Chondrocyte (in vitro differentiated cells): ENCODE data around the gene F11. TPM values are rescaled to one million over a fixed set of nuclear protein-coding genes. Genes with fewer than 3 reads are reported as not detected.
"Not testable (repeated sequence)": the region's sequence is repeated elsewhere in the genome, so short reads cannot be mapped to it uniquely, and the experiment has no call there.

Source experiments
- DNase-seq: peaks from one replicate; pipeline ENCODE4 v3.0.0; 2021; ENCODE audit warnings: mixed read lengths, low spot score
- H3K27ac Mint-ChIP-seq: one replicate; pipeline ENCODE4 v1.8.0; 2021; ENCODE audit warnings: mild to moderate bottlenecking, moderate library complexity, mixed read lengths; ENCODE audit not compliant: unreplicated experiment
- H3K27me3 Mint-ChIP-seq: 2 replicates; pipeline ENCODE4 v1.8.0; 2021; ENCODE audit warnings: low read depth, mixed read lengths
- H3K36me3 Mint-ChIP-seq: 2 replicates; pipeline ENCODE4 v1.8.0; 2021; ENCODE audit warnings: low read depth, mixed read lengths
- H3K4me1 Mint-ChIP-seq: 2 replicates; pipeline ENCODE4 v1.8.0; 2021; ENCODE audit warnings: low read depth, mild to moderate bottlenecking, mixed read lengths
- H3K4me3 Mint-ChIP-seq: one replicate; pipeline ENCODE4 v1.8.0; 2021; ENCODE audit warnings: mild to moderate bottlenecking, moderate library complexity, mixed read lengths; ENCODE audit not compliant: unreplicated experiment
- H3K9me3 Mint-ChIP-seq: 2 replicates; pipeline ENCODE4 v1.8.0; 2021; ENCODE audit warnings: low read depth, mixed read lengths
- total RNA-seq: library from RNA; stranded (reverse); gene quantifications from 3 replicates; pipeline ENCODE4 v1.2.1, GENCODE V29; 2021
- TF ChIP-seq, protein P1 (sequence below): fragments of 200-600 bp; sonication (generic); IDR thresholded peaks from 2 replicates; pipeline ENCODE4 v1.5.0; 2021; ENCODE audit warnings: antibody characterized with exemption, mild to moderate bottlenecking, moderate library complexity

Gene F11
- total RNA-seq, 1 donor from 2014 or later: not detected

DNA sequence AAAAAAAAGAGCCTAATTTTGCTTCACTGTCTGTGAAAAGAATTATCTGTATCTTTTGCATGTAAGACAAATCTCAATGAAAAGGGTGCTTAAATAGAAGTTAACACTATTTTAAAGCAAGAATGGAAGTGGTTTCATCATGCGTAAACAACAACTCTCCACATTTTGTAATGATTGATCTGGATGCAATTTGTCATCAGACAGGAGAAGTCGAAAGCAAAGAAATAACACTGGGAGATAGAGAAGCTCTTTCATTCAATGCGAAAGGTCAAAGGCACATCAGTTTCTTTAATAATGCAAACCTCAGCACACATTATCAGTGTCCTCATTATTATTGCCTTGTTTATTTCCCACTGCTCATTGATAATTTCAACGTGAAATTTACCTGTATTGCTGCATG lies 29.9 kb upstream of the F11 start:
- Mint-ChIP-seq H3K4me1 (no peaks in the 10 kb centered on the region), H3K9me3 (peaks cover 4% of the 10 kb centered on the region), H3K27me3 (no peaks in the 10 kb centered on the region), H3K36me3 (peaks cover 1% of the 10 kb centered on the region), H3K27ac (no peak overlapping the region), H3K4me3 (no peak overlapping the region)
- DNase-seq: no peak
- TF ChIP-seq, protein P1, sequence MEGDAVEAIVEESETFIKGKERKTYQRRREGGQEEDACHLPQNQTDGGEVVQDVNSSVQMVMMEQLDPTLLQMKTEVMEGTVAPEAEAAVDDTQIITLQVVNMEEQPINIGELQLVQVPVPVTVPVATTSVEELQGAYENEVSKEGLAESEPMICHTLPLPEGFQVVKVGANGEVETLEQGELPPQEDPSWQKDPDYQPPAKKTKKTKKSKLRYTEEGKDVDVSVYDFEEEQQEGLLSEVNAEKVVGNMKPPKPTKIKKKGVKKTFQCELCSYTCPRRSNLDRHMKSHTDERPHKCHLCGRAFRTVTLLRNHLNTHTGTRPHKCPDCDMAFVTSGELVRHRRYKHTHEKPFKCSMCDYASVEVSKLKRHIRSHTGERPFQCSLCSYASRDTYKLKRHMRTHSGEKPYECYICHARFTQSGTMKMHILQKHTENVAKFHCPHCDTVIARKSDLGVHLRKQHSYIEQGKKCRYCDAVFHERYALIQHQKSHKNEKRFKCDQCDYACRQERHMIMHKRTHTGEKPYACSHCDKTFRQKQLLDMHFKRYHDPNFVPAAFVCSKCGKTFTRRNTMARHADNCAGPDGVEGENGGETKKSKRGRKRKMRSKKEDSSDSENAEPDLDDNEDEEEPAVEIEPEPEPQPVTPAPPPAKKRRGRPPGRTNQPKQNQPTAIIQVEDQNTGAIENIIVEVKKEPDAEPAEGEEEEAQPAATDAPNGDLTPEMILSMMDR: no peak

GRCh38 chr4:186240452-186240847 lies 25.5 kb upstream of the F11 start:
- H3K4me3 Mint-ChIP-seq: no peak overlapping the region
- no peaks in the 10 kb centered on the region for H3K4me1 Mint-ChIP-seq
- no peak overlapping the region for H3K27ac Mint-ChIP-seq
- H3K9me3 Mint-ChIP-seq: peaks cover 4% of the 10 kb centered on the region
- H3K36me3 Mint-ChIP-seq: peaks cover 1% of the 10 kb centered on the region
- TF ChIP-seq, protein P1: no peak
- H3K27me3 Mint-ChIP-seq: no peaks in the 10 kb centered on the region
- DNase-seq: no peak

DNA sequence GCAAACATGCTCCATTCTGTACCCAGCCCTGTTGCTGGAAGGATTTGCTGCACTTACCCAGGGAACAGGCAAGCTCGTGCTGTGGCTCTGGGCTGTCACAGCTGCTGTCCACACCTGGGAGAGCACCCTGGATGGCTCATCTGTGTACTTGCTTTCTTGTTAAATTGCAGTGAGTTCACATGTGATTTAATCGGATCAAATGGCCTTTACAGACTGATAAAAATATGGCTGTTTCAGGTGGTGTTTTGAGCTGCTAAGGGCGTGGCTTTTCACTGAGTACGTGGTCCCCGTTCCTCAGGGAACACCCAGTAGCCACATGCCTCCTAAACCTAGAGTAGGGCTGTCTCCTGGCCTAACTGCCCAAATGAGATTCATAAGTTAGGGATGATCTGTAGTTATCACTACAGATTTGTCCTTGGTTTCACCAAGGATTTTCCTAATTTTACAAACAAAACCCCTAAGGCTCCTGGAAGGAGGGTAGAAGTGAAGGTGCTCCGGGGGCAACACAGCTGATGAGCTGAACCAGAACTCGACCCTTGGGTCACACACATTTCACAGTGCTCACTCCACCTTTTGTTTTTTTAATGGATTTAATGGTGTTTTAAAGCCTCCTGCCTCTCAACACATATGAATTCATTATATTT lies 25.0 kb upstream of the F11 start:
- Mint-ChIP-seq H3K36me3 (peaks cover 5% of the 10 kb centered on the region), H3K4me3 (no peak overlapping the region), H3K9me3 (peaks cover 4% of the 10 kb centered on the region), H3K4me1 (no peaks in the 10 kb centered on the region), H3K27ac (no peak overlapping the region), H3K27me3 (no peaks in the 10 kb centered on the region)
- DNase-seq: no peak
- TF ChIP-seq, protein P1: no peak

DNA sequence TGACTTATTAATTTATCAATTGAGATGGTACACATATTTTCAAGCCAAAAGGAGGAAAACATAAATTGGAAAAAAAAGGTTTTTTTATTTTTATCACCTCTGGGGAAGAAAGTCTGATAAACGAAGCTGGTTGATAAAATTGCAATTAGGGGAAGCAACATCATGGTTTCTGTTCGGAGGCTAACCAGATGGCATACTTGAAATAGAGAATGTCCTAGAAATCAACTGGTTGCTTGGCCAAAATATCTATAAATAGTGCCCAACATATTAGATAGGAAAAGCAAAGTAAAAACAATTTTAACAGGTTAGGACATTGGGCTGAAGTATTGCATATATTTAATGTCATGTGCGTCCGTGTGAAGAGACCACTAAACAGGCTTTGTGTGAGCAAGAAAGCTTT lies 24.4 kb upstream of the F11 start:
- Mint-ChIP-seq H3K36me3 (peaks cover 8% of the 10 kb centered on the region), H3K4me3 (no peak overlapping the region), H3K27ac (no peak overlapping the region), H3K27me3 (no peaks in the 10 kb centered on the region), H3K9me3 (peaks cover 10% of the 10 kb centered on the region), H3K4me1 (no peaks in the 10 kb centered on the region)
- TF ChIP-seq, protein P1: no peak
- no peak for DNase-seq

DNA sequence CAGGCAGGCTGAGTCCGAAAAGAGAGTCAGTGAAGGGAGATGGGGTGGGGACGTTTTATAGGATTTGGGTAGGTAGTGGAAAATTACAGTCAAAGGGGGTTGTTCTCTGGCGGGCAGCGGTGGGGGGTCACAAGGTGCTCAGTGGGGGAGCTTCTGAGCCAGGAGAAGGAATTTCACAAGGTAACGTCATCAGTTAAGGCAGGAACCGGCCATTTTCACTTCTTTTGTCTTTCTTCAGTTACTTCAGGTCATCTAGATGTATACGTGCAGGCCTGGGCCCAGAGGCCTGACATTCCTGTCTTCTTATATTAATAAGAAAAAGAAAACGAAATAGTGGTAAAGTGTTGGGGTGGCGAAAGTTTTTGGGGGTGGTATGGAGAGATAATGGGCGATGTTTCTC lies 24.0 kb upstream of the F11 start:
- DNase-seq, H3K36me3 Mint-ChIP-seq, H3K4me1 Mint-ChIP-seq, H3K27ac Mint-ChIP-seq, H3K4me3 Mint-ChIP-seq, H3K27me3 Mint-ChIP-seq: not testable (repeated sequence)
- H3K9me3 Mint-ChIP-seq: peaks cover 13% of the 10 kb centered on the region

- TF ChIP-seq, protein P1: no peak
- Mint-ChIP-seq H3K4me1 (no peaks in the 10 kb centered on the region), H3K27ac (no peak overlapping the region), H3K27me3 (no peaks in the 10 kb centered on the region), H3K9me3 (peaks cover 13% of the 10 kb centered on the region), H3K4me3 (no peak overlapping the region), H3K36me3 (peaks cover 7% of the 10 kb centered on the region)
- no peak for DNase-seq
These were observed 22.7 kb upstream of the F11 start for GRCh38 chr4:186243331-186243730.
